Activated CD4-positive, CD25-positive, alpha-beta regulatory T cell (primary cell): ENCODE measurements around the gene CPSF4.
A peak's percentile ranks its signal among the peaks of the same experiment; 100 is the strongest.

Source experiments
- DNase-seq, 4 experiments: peaks; one replicate each; lab custom pipeline; 2025; lab: John Stamatoyannopoulos, UW

The CPSF4 gene

DNA sequence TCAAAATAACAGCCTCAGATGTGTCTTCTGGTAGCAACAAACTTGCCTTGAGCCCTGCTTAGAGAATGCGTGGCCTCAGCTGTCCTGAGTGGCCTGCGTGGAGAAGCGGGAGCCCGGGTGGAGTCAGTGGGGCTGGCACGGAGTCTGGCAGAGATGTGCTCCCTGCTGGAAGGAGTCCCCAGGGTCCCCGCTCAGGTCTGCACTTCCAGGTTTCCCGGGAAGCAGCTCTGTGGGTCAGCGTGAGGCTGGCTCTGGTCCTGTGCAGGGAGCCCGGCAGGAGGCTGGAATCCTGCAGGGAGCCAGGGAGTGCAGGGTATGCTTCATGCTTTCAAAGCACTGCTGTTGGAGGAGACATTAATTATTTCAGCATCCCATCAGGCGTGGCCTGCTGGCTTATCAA, 10.1 kb downstream of the CPSF4 start:
- no peak for DNase-seq

DNA sequence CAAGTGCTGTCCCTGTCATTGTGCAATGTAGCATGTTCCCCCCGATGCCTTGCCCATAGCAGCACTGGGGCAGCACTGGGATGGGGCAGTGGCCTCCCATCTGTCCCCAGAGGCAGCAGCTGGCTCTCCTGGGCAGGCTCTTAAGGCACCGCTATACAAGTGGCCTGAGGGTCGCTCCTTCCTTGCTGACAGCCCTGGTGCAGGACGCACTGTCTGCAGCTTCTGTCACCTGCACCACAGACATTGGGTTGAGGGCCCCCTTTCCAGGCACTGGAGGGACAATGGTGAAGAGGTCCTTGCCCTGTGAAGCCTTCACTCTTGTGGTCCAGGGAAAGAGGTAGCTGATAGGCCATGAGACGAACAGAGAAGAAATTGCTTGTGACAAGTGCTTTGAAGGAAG, 10.6 kb downstream of the CPSF4 start:
- DNase-seq = no peak

DNA sequence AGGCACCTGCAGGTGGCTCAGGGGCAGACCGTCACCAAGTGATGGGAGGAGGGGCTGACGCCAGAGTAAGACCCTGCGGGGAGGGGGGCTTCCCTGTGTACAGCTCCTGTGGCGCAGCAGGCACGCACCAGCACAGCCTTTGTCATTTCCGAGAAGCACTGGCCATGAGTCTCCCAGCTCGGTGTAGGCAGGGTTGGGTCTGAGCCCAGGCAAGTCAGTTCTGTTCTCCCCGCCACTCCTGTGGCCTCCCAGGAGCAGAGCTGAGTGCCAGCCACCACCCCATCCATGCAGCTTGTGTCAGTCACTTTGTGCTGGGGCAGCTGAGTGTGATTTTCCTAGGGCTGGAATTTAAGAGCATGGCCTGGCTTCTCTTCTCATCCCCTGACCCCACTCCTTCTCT, 13.2 kb downstream of the CPSF4 start:
- DNase-seq = no peak

DNA sequence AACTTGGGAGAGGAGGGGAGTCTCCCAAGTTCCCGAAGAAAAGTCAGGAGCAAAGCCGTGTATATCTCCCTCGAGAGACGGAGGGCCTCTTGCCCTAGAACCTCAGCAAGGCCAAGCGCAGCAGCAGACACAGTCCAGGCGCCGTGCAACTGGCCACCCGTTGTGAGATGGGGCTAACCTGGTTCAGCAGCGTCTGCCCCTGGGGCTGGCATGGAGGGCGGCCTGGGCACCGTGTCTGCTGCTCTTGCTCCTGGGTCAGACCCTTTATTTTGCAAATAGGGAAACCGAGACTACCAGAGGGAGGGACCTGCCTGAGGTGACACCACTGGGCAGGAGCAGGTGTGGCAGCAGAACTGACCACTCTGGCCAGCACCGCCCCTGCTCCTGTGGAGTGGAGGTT, 13.8 kb downstream of the CPSF4 start:
- DNase-seq = no peak

DNA sequence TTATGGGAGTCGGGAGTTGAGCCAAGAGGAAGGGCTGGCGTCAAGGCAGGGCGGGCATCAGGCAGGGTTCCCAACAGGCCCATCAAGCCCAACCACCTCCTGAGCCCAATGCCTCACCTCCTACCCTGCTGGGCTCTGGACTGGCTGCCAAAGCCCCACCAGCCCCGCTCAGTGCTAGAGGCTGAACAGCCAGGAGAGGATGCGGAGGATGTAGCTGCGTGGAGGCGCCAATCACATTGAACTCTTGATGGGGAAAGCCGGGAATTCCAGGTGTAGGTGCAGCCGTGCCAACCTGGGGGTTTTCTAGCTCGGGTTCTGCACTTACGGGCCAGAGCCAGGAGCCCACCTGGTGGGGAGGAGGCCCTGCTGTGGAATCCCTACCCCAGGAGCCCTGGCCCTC, 14.4 kb downstream of the CPSF4 start:
- DNase-seq = no peak

DNA sequence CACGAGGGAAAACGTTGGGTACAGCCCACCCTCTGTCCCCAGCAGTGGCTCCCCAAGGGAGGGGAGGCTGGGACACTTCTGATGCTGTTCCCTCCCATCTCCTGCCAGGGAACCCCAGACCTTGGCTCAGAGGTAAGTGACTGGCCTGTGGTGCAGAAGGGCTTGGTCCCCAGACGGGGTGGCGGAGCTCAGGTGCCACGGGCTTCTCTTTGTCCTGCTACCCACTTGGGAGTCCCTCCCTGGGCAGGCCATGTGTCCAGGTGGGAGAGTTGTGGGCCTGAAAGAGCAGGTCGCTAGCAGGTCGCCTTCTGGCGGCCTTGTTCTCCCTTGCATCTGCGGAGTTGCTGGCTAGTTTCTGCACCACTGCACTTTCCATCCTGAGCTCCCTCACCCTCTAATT, 17.1 kb downstream of the CPSF4 start:
- DNase-seq = no peak

DNA sequence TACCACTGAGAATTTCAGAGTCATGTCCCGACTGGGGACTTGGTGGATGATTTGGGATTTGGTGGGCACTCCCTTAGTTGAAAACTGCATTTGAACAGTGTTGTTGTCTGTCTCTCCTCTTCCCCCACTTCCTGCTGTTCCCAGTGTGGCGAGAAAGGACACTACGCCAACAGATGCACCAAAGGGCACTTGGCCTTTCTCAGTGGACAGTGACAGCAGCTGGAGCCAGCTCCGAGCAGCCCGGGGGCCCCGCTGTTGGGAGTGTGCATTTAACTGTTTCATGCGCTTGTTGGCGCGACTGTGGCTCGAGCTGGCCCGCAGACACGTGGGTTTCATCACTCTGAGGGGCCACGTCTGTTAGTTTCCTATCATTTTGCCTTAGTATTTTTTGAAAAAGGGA, 17.5 kb downstream of the CPSF4 start:
- DNase-seq = no peak

DNA sequence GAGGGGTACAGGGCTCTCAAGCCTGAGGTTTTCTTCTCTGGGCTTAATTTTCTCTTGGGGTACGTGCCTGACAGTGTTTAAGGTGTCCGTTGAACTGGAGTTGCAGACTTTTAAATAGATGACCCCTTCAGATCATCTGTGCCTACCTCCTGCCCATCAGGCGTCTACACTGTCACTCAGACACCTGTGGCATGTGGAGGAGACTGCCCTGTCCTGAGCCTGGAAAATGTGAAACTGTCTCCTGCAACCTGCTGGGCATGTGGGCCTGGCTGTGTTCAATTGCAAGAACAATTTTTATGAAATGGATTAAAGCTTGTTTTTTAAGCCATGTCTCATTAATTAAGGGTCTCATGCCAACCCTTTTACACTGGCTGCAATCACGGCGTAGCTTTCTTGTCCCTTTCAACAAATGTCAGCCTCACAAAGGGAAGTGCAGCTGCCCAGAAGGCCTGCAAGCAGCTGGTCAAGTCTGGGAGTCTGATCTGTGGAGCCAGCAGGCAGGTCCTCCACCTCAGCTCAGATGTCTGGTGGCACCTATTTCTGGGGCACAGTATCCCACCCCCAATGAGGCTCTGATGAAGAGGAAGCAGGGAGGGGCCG, 18.4 kb downstream of the CPSF4 start:
- DNase-seq = no peak

DNA sequence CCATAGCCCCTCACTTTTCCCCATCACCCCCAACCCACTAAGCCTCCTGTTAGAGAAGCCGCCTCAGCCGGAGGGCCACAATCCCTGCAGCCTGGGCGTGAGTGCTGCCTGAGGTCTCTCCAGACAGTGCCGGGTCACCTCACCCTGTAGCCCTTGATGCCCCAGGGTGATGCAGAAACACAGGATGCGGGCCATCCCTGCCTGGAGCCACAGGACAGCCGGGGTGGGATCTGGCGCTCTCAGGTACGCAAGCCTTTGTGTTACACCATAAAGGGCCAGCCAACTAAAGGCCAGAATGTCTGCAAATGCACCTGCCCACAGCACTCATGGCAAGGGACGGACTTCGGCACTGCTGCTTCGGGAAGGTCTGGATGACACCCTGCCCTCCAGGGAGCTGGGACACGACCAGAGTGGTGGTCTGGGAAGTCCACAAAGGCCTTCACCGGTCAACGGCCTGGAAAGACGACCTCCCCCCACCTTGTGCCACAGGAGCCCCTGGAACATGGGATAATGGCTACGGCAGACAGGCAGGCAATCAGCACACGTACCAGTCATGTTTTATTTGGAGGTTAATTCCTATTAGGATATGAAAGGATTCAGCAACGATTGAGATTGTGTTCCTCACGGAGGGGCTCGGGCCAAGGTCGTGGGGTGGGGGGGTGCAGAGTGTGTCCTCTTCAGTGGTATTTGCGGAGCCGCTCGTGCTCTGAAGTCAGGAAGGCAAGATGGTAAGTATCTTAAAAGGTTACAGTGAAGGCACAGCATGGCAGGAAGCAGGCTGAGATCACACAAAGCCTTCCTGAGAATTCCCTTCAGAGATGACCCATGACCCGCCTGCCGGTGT, 19.1 kb downstream of the CPSF4 start:
- no peak for DNase-seq

DNA sequence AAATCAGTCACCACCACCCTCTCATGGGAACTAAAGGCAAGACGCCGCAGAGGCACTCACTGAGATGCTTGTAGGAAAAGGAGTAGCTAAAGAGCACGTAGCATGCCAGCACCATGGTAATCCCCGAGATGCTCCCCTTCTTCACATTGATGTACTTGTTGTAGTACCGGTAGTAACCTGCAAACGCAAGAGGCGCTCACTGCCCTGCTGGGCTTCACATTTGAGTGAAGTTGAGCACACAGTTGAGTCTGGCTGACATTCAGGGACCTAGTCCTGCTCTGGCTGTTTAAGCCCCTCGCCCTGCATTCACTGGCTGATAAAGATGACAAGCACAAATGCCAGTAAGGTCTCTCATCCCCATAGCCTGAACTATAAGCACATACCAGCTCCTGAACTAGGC, 20.3 kb downstream of the CPSF4 start:
- no peak for DNase-seq

DNA sequence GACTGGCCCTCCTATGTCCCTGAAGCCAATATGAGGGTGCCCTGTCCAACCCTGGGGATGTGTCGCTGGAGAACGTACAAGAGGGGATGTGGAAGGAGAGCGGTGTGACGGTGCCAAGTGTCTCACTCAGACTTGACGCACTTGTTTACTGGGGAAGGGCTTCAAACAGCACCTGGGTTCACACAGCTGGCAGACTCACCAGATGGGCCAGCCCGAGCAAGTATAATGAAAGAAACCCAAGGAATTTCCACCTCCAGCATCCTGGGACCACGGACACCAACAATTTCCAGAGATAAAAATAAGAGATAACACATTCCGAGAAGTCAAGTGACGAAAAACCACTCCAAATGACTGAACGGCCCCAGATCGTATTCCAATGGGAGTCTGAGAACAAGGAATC, 21.9 kb downstream of the CPSF4 start:
- no peak for DNase-seq

DNA sequence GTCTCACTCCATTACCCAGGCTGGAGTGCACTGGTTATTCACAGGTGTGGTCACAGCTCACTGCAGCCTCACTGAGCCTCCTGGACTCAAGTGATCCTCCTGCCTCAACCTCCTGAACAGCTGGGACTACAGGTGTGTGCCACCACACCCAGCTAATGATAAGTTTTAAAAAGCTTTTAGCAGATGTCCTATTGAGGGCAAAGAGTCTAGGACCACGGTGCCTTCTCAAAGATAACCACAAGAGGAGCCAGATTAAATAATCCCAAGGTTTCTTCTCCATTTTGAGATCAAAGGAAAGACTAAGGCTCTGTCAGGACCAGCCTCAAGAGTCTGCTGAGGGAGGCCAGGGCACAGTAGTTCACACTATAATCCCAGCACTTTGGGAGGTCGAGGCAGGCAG, 22.5 kb downstream of the CPSF4 start:
- no peak for DNase-seq

DNA sequence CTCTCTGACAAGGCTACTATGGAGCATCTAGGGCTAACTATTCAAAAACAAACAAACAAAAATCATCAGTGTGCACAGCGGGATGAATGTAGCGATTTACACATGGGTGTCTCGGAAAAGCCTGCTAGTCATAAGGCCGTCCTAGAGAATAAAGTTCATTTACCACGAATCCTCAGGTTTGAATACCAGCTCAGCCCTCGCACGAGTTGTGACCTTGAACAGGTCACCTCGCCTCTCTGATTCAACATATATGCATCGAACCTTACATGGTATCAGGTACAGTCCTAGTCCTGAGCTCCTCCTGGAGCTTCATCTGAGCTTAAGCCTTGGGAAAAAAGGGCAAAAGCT, 26.7 kb downstream of the CPSF4 start:
- no peak for DNase-seq

DNA sequence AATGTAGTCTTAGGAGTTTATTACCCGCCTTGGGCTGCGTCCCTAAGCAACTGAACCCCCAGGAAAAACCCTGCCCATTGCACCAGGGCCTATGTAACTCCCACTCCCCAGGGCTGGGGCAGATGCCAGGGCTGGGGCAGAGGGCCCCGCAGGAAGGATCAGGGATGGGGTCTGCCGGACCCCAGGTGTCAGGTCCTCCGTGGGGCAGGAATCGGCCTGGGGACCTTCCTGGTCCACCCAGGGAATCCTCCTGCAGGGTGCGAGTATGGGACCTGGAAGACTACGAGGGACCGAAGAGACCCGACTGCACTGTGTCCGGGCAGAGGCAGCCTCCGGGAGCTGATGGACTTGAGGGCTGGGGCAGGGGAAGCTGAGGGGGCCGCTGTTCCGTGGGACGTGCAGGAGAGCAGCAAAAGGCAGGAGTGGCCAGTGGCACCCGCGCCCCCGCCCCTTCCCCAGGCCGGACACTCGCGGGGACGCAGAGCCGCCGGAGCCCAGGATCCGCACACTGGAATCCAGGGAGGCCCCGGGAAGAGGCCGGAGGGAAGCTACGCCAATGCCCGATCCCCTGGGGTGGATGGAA, 29.7 kb downstream of the CPSF4 start:
- DNase-seq = no peak

DNA sequence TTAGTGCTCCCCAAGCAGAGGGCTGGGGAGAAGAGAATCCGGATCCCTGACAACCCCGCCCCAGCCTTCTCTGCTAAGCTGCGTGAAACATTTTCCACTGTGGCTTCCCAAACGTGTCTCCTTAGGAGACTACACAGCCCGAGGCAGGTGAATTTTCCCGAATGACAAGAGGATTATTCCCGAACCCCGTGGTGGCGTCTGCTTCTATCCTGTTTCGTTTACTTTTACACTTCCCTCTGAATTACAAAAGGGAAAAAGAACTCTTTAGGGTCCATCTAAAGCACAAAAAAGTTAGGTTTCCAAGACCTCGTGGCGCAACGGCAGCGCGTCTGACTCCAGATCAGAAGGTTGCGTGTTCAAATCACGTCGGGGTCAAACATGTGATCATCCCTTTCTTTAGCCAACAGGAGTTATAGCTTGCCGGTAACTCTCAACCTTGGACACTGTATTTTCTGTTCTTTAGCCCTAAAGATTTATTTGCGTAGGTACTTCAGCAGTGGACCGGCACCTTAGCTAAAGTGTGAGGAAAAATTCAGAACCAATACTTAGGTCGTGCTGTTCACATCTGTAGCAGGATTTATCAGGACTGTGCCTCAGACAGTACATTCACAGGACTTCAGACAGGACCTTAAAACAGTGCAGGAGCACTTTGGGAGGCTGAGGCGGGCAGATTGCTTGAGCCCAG, 30.8 kb downstream of the CPSF4 start:
- no peak for DNase-seq

DNA sequence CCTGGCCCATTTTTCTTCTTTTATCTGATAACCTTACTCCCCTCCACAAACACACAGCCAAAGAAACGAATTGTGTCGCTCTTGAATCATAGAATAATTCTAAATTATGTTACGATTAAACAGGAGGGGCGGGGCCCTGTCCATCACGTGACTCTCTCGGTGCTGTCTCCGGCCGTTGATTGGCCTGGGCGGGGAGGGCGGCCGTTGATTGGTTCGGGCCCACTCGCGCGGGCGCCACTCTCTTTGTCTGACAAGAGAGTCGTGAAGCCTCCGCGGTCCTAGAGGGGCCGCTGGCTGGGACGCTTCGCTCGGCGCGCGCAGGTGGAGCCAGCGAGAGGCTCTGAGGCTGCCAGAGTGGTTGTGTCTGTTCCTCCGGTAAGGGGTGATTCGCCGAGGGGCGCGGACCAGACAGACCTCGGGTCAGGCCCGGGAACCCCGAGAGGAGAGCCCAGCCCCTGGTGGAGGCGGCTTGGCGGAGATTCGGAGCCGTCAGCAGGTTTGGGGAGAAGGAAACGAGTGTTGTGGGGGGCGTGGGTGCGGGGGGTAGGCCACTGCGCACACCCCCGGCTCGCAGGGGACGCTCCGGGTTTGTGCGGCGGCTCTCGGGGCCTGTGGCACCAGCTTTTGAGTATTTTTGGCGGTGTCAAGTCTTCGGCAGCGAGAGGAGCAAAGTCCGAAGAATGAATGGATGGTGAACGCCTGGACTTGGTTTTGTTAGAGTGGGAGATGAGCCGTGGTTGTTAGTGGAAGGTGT, 34.0 kb downstream of the CPSF4 start, which contains the start of gene ZNF789:
ZNF789 (plus strand) TSS at position 330 of the 754 bp plus-strand sequence. CDS start 3,567 bp downstream, outside the sequence.
- DNase-seq = peak; percentile 92 to 96 (median 94)

DNA sequence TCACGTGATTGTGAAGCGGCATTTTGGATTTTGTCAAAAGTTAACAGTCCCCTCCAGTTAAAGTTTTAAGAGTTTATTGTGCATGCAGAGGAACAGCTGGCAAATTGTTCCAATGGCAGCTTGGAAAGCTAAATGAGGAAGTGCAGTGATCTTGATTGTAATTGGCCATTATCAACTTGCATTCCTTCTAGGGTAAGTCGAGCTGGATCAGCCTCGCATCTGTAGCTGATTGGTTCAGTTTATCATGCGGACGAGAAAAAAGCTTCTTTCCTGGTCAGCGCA, 34.5 kb downstream of the CPSF4 start:
- DNase-seq = no peak

DNA sequence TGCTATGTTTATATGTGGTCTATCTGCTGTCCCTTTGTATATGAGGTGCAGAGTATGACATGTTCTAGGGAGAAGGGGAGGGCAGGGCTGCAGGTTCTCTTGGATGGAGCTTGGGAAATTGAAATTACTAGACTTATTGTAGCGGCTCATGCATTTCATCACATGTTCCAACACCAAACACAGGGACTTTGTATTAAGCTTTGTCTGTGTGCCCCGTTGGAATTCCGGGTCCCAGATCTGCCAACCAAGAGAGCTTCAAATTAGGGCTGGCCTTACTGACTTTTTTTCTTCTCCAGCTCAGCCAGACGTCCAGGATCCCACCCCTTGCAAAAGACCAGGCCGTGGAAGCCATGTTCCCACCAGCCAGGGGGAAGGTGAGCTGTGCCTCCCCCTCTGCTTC, 37.4 kb downstream of the CPSF4 start:
- no peak for DNase-seq

DNA sequence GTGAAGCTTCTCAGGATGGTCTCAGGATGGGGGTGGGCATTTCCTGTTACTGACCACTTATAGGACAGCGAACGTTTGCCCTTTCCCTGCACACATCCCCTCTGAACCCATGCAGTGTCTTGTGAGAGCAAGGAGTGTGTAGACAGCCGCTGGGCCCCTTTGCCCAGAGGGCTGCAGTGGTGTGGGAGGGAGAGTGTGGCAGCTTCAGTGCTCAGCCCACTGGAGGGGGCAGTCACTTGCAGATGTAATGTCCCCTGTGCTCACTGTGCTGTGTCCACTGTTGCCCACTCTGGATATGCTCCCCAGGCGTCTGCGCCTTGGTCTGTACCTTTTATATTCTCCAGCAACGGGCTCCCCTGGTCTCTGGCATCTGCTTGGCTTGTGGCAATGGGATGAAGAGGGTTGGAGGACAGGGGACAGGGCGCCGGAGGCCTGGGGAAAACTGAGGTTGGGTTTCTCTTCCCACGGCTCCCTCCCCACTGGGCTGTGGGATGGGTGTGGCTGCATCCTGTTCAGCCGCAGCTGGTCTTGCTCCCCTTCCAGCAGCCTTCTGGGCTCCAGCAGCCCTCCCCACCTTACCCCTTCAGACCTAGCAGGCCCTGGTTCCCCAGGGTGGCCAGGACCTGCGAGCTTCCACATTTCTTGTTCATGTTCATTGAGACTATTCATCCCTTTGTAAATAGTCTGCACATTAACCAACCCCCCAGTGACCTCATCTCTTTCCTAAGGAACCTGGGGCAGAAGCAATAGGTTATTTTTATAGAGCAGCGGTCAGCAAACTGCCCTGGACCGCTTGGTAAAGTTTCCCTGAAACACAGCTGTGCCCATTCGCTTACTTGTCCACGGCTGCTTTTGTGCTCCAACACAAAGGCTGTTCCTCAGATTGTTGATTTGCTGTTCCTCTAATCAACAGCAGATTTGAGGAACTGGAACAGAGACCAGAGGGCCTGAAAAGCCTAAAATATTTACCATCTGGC, 40.0 kb downstream of the CPSF4 start:
- DNase-seq = no peak

DNA sequence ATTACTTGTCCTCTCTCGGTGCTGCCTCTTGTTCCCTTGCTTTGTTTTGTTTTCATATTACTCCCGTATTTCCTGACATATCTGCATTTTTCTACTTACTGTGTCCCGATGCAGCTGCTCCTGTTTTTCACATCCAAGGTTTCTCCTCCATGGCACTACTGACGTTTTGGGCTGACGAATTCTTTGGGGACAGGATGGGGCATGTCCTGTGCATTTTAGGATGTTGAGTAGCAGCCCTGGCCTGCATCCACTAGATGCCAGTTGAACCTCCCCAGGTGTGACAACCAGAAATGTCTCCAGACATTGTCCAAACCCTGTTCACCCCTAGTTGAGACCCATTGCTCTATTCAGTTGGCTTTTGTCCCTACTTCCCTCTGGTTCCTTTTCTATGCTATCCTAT, 46.4 kb downstream of the CPSF4 start:
- DNase-seq = no peak

DNA sequence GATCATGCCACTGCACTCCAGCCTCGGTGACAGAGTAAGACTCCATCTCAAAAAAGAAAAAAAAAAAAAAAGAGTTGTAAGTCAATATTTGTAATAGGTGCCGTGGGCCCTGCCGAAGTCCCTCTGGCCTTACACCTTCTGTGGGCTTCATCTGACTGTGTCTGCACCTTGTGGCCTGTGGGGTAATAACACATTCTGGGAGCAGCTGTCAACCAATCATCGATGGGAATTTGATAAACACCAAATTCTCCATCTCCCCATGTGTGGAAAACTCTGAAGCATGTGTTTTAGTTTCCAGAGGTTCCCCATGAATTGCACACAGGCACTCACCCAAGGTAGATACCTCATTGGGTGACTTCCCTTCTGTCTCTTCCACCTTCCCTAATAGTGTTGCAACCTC, 50.5 kb downstream of the CPSF4 start:
- DNase-seq = no peak
